Hair follicular keratinocyte (primary cell): ENCODE results near the gene COQ8A. TPM values are rescaled to one million over a fixed set of nuclear protein-coding genes. Genes with fewer than 3 reads are reported as not detected.

Source experiments
- total RNA-seq: library from RNA; depleted of rRNA; stranded (reverse); fragments of >200 nt; gene quantifications from 2 replicates; pipeline ENCODE4 v1.2.3, GENCODE V29; 2015

COQ8A gene
- total RNA-seq = 4.0 and 7.6 TPM in 2 replicates

GRCh38 chr1:226940029-226940805 is at the start of gene COQ8A:
Gene COQ8A, plus strand, starts transcription at chr1:226940294. Its CDS starts 21,092 bp downstream, at chr1:226961386.

Other genes with a start within 250 kb of the COQ8A start
- 8.4 and 9.5 TPM in 2 replicates for gene ITPKB, start 201.0 kb upstream of the COQ8A start, total RNA-seq
- gene PSEN2, start 69.7 kb upstream of the COQ8A start, total RNA-seq = 9.8 and 13.1 TPM in 2 replicates